Lung (tissue), 12 donors: ENCODE results near the gene NEIL3. TPM values are rescaled to one million over a fixed set of nuclear protein-coding genes. Genes with fewer than 3 reads are reported as not detected.

Experiments used
- ATAC-seq: fragments of 200-7000 bp; cut with Tn5 transposase; one replicate; pipeline ENCODE4 v1.9.1; 2020; ENCODE audit warnings: moderate number of reproducible peaks; ENCODE audit not compliant: insufficient read depth, low FRiP score
- DNase-seq, 3 donors: peaks; one replicate each; pipeline ENCODE4 v3.0.0-alpha.2; 2013 to 2017
- H3K27ac ChIP-seq, 2 donors: one replicate each; pipeline ENCODE4 v1.5.1; 2013; ENCODE audit warnings: mild to moderate bottlenecking in 2 of 2, moderate library complexity in 2 of 2, control low read depth in 1 of 2, inconsistent platforms in 1 of 2, low read depth in 1 of 2, low read length in 1 of 2
- H3K27me3 ChIP-seq, 3 donors: one replicate each; pipeline ENCODE4 v1.5.1; 2013; ENCODE audit warnings: low read length in 2 of 3; ENCODE audit not compliant: control insufficient read depth in 3 of 3, insufficient read depth in 3 of 3
- H3K36me3 ChIP-seq, 4 donors: one replicate each; pipeline ENCODE4 v1.5.1; 2013; ENCODE audit warnings: low read length in 4 of 4, mild to moderate bottlenecking in 1 of 4, moderate library complexity in 1 of 4; ENCODE audit not compliant: control insufficient read depth in 4 of 4, insufficient read depth in 4 of 4
- H3K4me1 ChIP-seq, 5 donors: one replicate each; pipeline ENCODE4 v1.5.1; 2013; ENCODE audit warnings: low read length in 5 of 5, mild to moderate bottlenecking in 2 of 5, moderate library complexity in 1 of 5; ENCODE audit not compliant: control insufficient read depth in 5 of 5, insufficient read depth in 5 of 5
- H3K4me3 ChIP-seq: one replicate; pipeline ENCODE4 v1.5.1; 2013; ENCODE audit warnings: mild to moderate bottlenecking, control low read depth, moderate library complexity
- H3K9ac ChIP-seq, 2 donors: one replicate each; pipeline ENCODE4 v1.5.1; 2013; ENCODE audit warnings: low read length in 2 of 2, control low read depth in 1 of 2; ENCODE audit not compliant: insufficient read depth in 1 of 2
- H3K9me3 ChIP-seq, 4 donors: one replicate each; pipeline ENCODE4 v1.5.1; 2013; ENCODE audit warnings: low read length in 3 of 4, mild to moderate bottlenecking in 1 of 4, moderate library complexity in 1 of 4; ENCODE audit not compliant: control insufficient read depth in 4 of 4, insufficient read depth in 3 of 4
- CTCF ChIP-seq: IDR thresholded peaks from 2 replicates; pipeline ENCODE4 v1.5.1; 2012; ENCODE audit warnings: mild to moderate bottlenecking; ENCODE audit errors: control extremely low read depth, extremely low read depth
- WGBS, 2 donors: extraction: QIAGEN DNeasy Blood & Tissue Kit; methylation state at CpG; one replicate each; pipeline ENCODE4 v1.1.7; 2013; 5-methylcytosine and 5-hydroxymethylcytosine counted together
- polyA plus RNA-seq, 2 donors: library from polyadenylated mRNA; stranded (reverse); fragments of 200-250 nt; gene quantifications; one replicate each; pipeline ENCODE4 v1.2.1, GENCODE V29; 2013
- total RNA-seq, 2 donors: library from RNA; depleted of rRNA in 1 of 2; stranded (reverse); fragments of >200 nt in 1 of 2; gene quantifications; one replicate each; pipeline ENCODE4 v1.2.1, GENCODE V29; 2014 to 2021
- donor health status: control.
- donor health status: control.
- donor health status: Bipolar disorder and iron deficiency.
- donor health status: healthy.
- donor health status: DM: yes; HTN: yes; CAD: no.

The NEIL3 gene
- total and polyA plus RNA-seq, 4 donors, result 0.22 to 2.0 (median 0.32) TPM

- TF ChIP-seq CTCF, result no peak
- H3K27ac ChIP-seq, result no peak overlapping the region
- 94 to 98% methylated on average over 1 of the region's 1 CpG for WGBS, 2 donors
- H3K9me3 ChIP-seq, result no peaks in the 10 kb centered on the region
- H3K27me3 ChIP-seq, result no peaks in the 10 kb centered on the region
- ATAC-seq (no peak), DNase-seq (no peak)
- no peak overlapping the region for H3K9ac ChIP-seq
- no peaks in the 10 kb centered on the region for H3K36me3 ChIP-seq
- no peak overlapping the region for H3K4me3 ChIP-seq
- H3K4me1 ChIP-seq, result peaks cover 0 to 2% (median 0%) of the 10 kb centered on the region in 5 donors
Observed at GRCh38 chr4:177288335-177288734, 21.3 kb upstream of the NEIL3 start.

- TF ChIP-seq CTCF, result no peak
- Histone ChIP-seq H3K4me3 (no peak overlapping the region), H3K9me3 (no peaks in the 10 kb centered on the region), H3K9ac (no peak overlapping the region), H3K4me1 (no peaks in the 10 kb centered on the region), H3K27ac (no peak overlapping the region), H3K36me3 (no peaks in the 10 kb centered on the region), H3K27me3 (no peaks in the 10 kb centered on the region)
- WGBS, 2 donors, result 76 to 77% methylated on average over 6 of the region's 6 CpGs
- ATAC-seq (no peak), DNase-seq (no peak)
Observed at GRCh38 chr4:177290780-177291179, 18.9 kb upstream of the NEIL3 start.

GRCh38 chr4:177292171-177292570 lies 17.5 kb upstream of the NEIL3 start:
- Histone ChIP-seq H3K27me3 (no peaks in the 10 kb centered on the region), H3K4me1 (no peaks in the 10 kb centered on the region), H3K4me3 (no peak overlapping the region), H3K9me3 (no peaks in the 10 kb centered on the region), H3K36me3 (no peaks in the 10 kb centered on the region), H3K9ac (no peak overlapping the region), H3K27ac (no peak overlapping the region)
- no peak for DNase-seq
- ATAC-seq, result no peak
- WGBS, 2 donors, result 98 to 99% methylated on average over 2 of the region's 2 CpGs
- TF ChIP-seq CTCF, result no peak
